B cell (primary cell): Measurements from ENCODE around the gene IFT122. TPM values are rescaled to one million over a fixed set of nuclear protein-coding genes. Genes with fewer than 3 reads are reported as not detected.

Source experiments
- ATAC-seq: fragments of 200-7000 bp; cut with Tn5 transposase; one replicate; pipeline ENCODE4 v1.10.0; 2021; ENCODE audit warnings: low read depth, mild to moderate bottlenecking, moderate number of reproducible peaks, moderate library complexity
- CTCF ChIA-PET: fragments of 350-600 bp; sonication (Branson Sonifier 250); formaldehyde crosslinking; loops from one replicate; lab custom pipeline; 2021; ENCODE audit warnings: antibody characterized with exemption, inconsistent platforms; lab: Charles Lee
- POLR2A ChIA-PET: fragments of 350-600 bp; sonication (Branson Sonifier 250); formaldehyde crosslinking; loops from one replicate; lab custom pipeline; 2021; ENCODE audit warnings: antibody characterized with exemption; lab: Charles Lee
- DNase-seq: peaks from one replicate; pipeline ENCODE4 v3.0.0; 2013
- H2AFZ ChIP-seq: 2 replicates; pipeline ENCODE4 v1.6.1; 2012; ENCODE audit warnings: mild to moderate bottlenecking, low read depth, low read length; ENCODE audit not compliant: insufficient read depth, poor library complexity, severe bottlenecking
- H3K27ac ChIP-seq, 2 donors: 1 replicate in 1 of 2; 2 replicates in 1 of 2; pipeline ENCODE4 v1.5.1; 2012 to 2013; ENCODE audit warnings: low read length in 2 of 2, mild to moderate bottlenecking in 2 of 2, moderate library complexity in 1 of 2
- H3K27me3 ChIP-seq, 4 experiments: fragments of 200-600 bp in 1 of 4; sonication (generic) in 1 of 4; replicated peaks in 1 of 4; 1 replicate in 2 of 4; 2 replicates in 2 of 4; pipeline versions ENCODE4 v1.6.1 to v1.7.0; 2013 to 2016; ENCODE audit warnings: low read length in 3 of 4, mild to moderate bottlenecking in 2 of 4, mixed read lengths in 1 of 4, moderate library complexity in 1 of 4; ENCODE audit not compliant: insufficient read depth in 4 of 4, control insufficient read depth in 3 of 4; ENCODE audit errors: control extremely low read depth in 1 of 4
- H3K36me3 ChIP-seq, 2 experiments: replicated peaks in 1 of 2; 1 replicate in 1 of 2; 2 replicates in 1 of 2; pipeline versions ENCODE4 v1.6.1 to v1.7.1; 2013; ENCODE audit warnings: low read length in 1 of 2; ENCODE audit not compliant: insufficient read depth in 2 of 2, control insufficient read depth in 1 of 2; ENCODE audit errors: control extremely low read depth in 1 of 2, extremely low read depth in 1 of 2
- H3K4me1 ChIP-seq, 2 donors: fragments of 200-600 bp in 1 of 2; sonication (generic) in 1 of 2; 1 replicate in 1 of 2; 2 replicates in 1 of 2; pipeline versions ENCODE4 v1.5.1 to v1.6.1; 2013 to 2017; ENCODE audit warnings: low read length in 2 of 2; ENCODE audit not compliant: control insufficient read depth in 2 of 2, insufficient read depth in 2 of 2
- H3K4me2 ChIP-seq: replicated peaks from 2 replicates; pipeline ENCODE3; 2012; ENCODE audit warnings: mild to moderate bottlenecking, low read depth, low read length; ENCODE audit not compliant: poor library complexity, severe bottlenecking
- H3K4me3 ChIP-seq, 5 experiments: fragments of 200-600 bp in 1 of 5; sonication (generic) in 1 of 5; 1 replicate in 3 of 5; 2 replicates in 2 of 5; pipeline versions ENCODE4 v1.5.1 to v1.7.0; 2011 to 2016; ENCODE audit warnings: low read length in 4 of 5, mild to moderate bottlenecking in 4 of 5, low read depth in 2 of 5, control low read depth in 1 of 5, moderate library complexity in 1 of 5; ENCODE audit not compliant: insufficient read depth in 1 of 5; ENCODE audit errors: control extremely low read depth in 1 of 5, extremely low read depth in 1 of 5
- H3K79me2 ChIP-seq: fragments of 200-600 bp; sonication (generic); one replicate; pipeline ENCODE4 v1.6.0; 2016; ENCODE audit warnings: low read length; ENCODE audit not compliant: control insufficient read depth, insufficient read depth
- H3K9ac ChIP-seq: fragments of 200-600 bp; sonication (generic); 2 replicates; pipeline ENCODE4 v1.6.1; 2017; ENCODE audit warnings: mild to moderate bottlenecking, low read length, moderate library complexity
- H3K9me3 ChIP-seq, 3 donors: one replicate each; pipeline versions ENCODE4 v1.6.1 to v1.7.1; 2013; ENCODE audit warnings: low read length in 2 of 3; ENCODE audit not compliant: control insufficient read depth in 2 of 3, insufficient read depth in 1 of 3; ENCODE audit errors: control extremely low read depth in 1 of 3
- H4K20me1 ChIP-seq: 2 replicates; pipeline ENCODE4 v1.6.0; 2012; ENCODE audit warnings: mild to moderate bottlenecking, low read length; ENCODE audit not compliant: insufficient read depth, control insufficient read depth, poor library complexity, severe bottlenecking
- H3K27ac Mint-ChIP-seq: one replicate; pipeline ENCODE4 v1.8.0; 2021; ENCODE audit warnings: mixed read lengths
- H3K27me3 Mint-ChIP-seq: one replicate; pipeline ENCODE4 v1.8.0; 2021; ENCODE audit warnings: mixed read lengths
- H3K4me1 Mint-ChIP-seq: one replicate; pipeline ENCODE4 v1.8.0; 2021; ENCODE audit warnings: mixed read lengths
- H3K4me3 Mint-ChIP-seq: one replicate; pipeline ENCODE4 v1.8.0; 2021; ENCODE audit warnings: mixed read lengths
- H3K9me3 Mint-ChIP-seq: one replicate; pipeline ENCODE4 v1.8.0; 2022; ENCODE audit warnings: mixed read lengths; ENCODE audit not compliant: insufficient read depth
- EZH2 ChIP-seq: IDR thresholded peaks from 2 replicates; pipeline ENCODE4 v1.6.1; 2012; ENCODE audit warnings: borderline replicate concordance, low read depth, mild to moderate bottlenecking, moderate library complexity, low read length; ENCODE audit not compliant: insufficient read depth, poor library complexity, severe bottlenecking
- WGBS: methylation state at CpG from one replicate; pipeline ENCODE4 v1.1.5; 2013; ENCODE audit warnings: missing lambda C conversion rate; ENCODE audit not compliant: insufficient coverage; 5-methylcytosine and 5-hydroxymethylcytosine counted together
- intact Hi-C: fragments of 100-400 bp; cut with micrococcal nuclease; formaldehyde crosslinking; loops from one replicate; pipeline ENCODE4 v1.10.0; 2022
- polyA plus RNA-seq: library from polyadenylated mRNA; depleted of rRNA; stranded (reverse); fragments of >200 nt; gene quantifications from 2 replicates; pipeline ENCODE4 v1.2.3, GENCODE V29; 2012
- total RNA-seq, 2 donors: library from RNA; stranded (reverse); fragments of 120-200 nt in 1 of 2; gene quantifications; 1 replicate in 1 of 2; 2 replicates in 1 of 2; pipeline versions ENCODE4 v1.2.3 to v1.2.4, GENCODE V29; 2013 to 2022
- TF ChIP-seq, protein P1 (sequence below): fragments of 200-600 bp; IDR thresholded peaks from one replicate; pipeline ENCODE4 v1.8.0; 2022; ENCODE audit warnings: antibody characterized with exemption, mild to moderate bottlenecking

The IFT122 gene
- total and polyA plus RNA-seq, 2 donors (not counting 1 experiment from before 2014, with no cell fraction given): 14.0 to 34.3 TPM

DNA sequence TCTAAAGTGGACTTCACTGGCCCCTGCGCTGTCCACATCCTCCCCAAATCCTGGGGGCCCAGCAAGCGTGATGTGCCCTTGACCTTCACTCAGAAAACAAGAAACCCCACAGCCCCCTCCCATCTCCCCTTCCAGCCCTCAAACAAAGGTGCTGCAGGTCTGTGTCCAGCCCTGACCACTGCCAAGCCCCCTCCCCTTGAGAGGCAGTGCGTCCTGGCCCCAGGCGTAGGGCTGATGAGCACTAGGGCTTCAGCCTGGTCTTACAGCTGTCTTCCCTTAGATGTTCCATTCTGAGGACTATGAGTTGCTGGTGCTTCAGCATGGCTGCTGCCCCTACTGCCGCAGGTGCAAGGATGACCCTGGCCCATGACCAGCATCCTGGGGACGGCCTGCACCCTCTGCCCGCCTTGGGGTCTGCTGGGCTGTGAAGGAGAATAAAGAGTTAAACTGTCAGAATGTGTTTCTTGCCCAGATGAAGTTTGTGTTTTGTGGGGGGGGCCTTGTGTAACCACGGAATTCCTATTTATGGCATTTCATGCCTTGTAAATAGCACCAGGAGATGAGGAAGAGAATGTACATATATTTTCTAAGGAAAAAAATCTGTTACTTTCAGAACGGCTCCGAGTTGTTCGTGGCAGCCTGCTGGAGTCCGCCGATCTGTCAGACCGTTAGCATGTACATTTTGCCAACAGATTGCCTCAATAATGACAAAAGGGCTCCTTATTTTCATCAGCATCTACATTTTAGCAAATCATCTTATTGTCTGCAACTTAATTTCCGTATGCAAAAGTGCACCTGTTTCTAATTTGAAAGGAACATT, 80.1 kb downstream of the IFT122 start:
- Histone ChIP-seq H3K9ac (no peak overlapping the region), H4K20me1 (no peaks in the 10 kb centered on the region), H3K4me3 (no peak overlapping the region), H2AFZ (no peak overlapping the region), H3K36me3 (no peaks in the 10 kb centered on the region), H3K27me3 (no peaks in the 10 kb centered on the region), H3K4me2 (no peak overlapping the region), H3K4me1 (no peaks in the 10 kb centered on the region), H3K27ac (no peak overlapping the region), H3K79me2 (no peaks in the 10 kb centered on the region), H3K9me3 (no peaks in the 10 kb centered on the region)
- ATAC-seq: no peak
- no peak for TF ChIP-seq EZH2
- TF ChIP-seq, protein P1, sequence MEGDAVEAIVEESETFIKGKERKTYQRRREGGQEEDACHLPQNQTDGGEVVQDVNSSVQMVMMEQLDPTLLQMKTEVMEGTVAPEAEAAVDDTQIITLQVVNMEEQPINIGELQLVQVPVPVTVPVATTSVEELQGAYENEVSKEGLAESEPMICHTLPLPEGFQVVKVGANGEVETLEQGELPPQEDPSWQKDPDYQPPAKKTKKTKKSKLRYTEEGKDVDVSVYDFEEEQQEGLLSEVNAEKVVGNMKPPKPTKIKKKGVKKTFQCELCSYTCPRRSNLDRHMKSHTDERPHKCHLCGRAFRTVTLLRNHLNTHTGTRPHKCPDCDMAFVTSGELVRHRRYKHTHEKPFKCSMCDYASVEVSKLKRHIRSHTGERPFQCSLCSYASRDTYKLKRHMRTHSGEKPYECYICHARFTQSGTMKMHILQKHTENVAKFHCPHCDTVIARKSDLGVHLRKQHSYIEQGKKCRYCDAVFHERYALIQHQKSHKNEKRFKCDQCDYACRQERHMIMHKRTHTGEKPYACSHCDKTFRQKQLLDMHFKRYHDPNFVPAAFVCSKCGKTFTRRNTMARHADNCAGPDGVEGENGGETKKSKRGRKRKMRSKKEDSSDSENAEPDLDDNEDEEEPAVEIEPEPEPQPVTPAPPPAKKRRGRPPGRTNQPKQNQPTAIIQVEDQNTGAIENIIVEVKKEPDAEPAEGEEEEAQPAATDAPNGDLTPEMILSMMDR: no peak
- H3K27ac Mint-ChIP-seq: no peak overlapping the region
- ChIA-PET CTCF (no interaction called here), POLR2A (no interaction called here)
- 93% methylated on average over 10 of the region's 15 CpGs for WGBS
- no peaks in the 10 kb centered on the region for H3K9me3 Mint-ChIP-seq
- intact Hi-C loops: no loop called here
- peaks cover 4% of the 10 kb centered on the region for H3K4me1 Mint-ChIP-seq
- no peak for DNase-seq
- no peaks in the 10 kb centered on the region for H3K27me3 Mint-ChIP-seq
- no peak overlapping the region for H3K4me3 Mint-ChIP-seq

DNA sequence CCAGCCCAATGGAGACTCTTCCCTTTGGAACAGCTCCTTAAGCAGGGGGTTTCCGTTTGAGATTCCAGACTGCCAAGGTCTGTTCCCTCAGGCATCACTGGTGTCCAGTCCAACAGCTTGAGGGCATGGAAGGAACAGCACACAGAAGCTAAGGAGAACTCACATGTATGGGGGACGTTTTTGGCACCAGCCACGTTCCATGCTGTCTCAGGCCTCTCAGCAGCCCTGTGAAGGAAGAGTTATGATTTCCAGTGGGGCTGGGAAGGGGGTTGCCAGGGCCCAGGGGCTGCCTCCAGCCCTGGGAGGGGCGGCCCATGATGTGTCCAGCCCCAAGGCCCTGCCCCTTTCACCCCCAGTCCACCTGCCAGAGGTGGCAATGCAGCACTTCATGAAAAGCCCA, 80.9 kb downstream of the IFT122 start:
- H3K9me3 Mint-ChIP-seq: no peaks in the 10 kb centered on the region
- CTCF ChIA-PET: no interaction called here
- no peaks in the 10 kb centered on the region for H3K27me3 ChIP-seq
- H3K4me1 ChIP-seq: peaks cover 5 to 8% of the 10 kb centered on the region in 2 donors
- no peaks in the 10 kb centered on the region for H3K36me3 ChIP-seq
- no peak overlapping the region for H3K9ac ChIP-seq
- no peak overlapping the region for H3K4me3 ChIP-seq
- 78% methylated on average over 3 of the region's 4 CpGs for WGBS
- no peak overlapping the region for H2AFZ ChIP-seq
- H4K20me1 ChIP-seq: no peaks in the 10 kb centered on the region
- no peak for ATAC-seq
- no peak overlapping the region for H3K27ac Mint-ChIP-seq
- H3K4me3 Mint-ChIP-seq: no peak overlapping the region
- no peak overlapping the region for H3K4me2 ChIP-seq
- POLR2A ChIA-PET: no interaction called here
- H3K4me1 Mint-ChIP-seq: peaks cover 9% of the 10 kb centered on the region
- no peaks in the 10 kb centered on the region for H3K27me3 Mint-ChIP-seq
- no peak for DNase-seq
- no peaks in the 10 kb centered on the region for H3K9me3 ChIP-seq
- no peaks in the 10 kb centered on the region for H3K79me2 ChIP-seq
- intact Hi-C loops: no loop called here
- TF ChIP-seq EZH2: no peak
- TF ChIP-seq, protein P1: no peak
- no peak overlapping the region for H3K27ac ChIP-seq
